KOPT-K1 (cell line): ENCODE data around the gene RAB12.

Experiments
- H3K27ac ChIP-seq: fragments of 200-600 bp; sonication (generic); 2 replicates; pipeline ENCODE4 v1.5.1; 2016; ENCODE audit warnings: antibody characterized with exemption, mild to moderate bottlenecking, low read depth, low read length; ENCODE audit not compliant: poor library complexity, severe bottlenecking
- H3K36me3 ChIP-seq: fragments of 200-600 bp; sonication (generic); 2 replicates; pipeline ENCODE4 v1.5.1; 2017; ENCODE audit warnings: antibody characterized with exemption, mild to moderate bottlenecking, low read length, moderate library complexity; ENCODE audit not compliant: insufficient read depth
- H3K9me3 ChIP-seq: fragments of 200-600 bp; sonication (generic); 2 replicates; pipeline ENCODE4 v1.5.1; 2017; ENCODE audit warnings: antibody characterized with exemption, low read length, mild to moderate bottlenecking; ENCODE audit not compliant: insufficient read depth, poor library complexity, severe bottlenecking

The RAB12 gene

GRCh38 chr18:8673256-8674209 lies 64.3 kb downstream of the RAB12 start:
- no peaks in the 10 kb centered on the region for H3K9me3 ChIP-seq
- no peak overlapping the region for H3K27ac ChIP-seq
- H3K36me3 ChIP-seq: no peaks in the 10 kb centered on the region

GRCh38 chr18:8675057-8675456 lies 65.8 kb downstream of the RAB12 start:
- no peaks in the 10 kb centered on the region for H3K36me3 ChIP-seq
- H3K27ac ChIP-seq: no peak overlapping the region
- H3K9me3 ChIP-seq: no peaks in the 10 kb centered on the region

DNA sequence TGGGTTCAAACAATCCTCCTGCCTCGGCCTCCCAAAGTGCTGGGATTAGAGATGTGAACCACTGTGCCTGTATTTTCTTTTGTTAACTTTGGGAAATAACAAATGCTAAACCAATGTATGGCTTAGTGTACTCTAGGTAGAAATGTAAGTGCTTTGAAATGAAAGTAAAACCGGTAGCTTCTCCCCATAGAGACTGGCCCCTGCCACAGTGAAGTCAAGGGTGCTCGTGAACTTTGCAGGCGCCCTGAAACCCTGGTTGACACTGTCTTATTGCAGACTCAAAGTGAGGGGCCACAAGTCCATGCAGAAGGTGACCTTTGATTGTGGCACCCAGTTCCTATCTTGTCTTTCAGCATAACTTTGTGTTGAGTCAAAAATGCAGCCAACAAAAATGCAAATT lies 72.0 kb downstream of the RAB12 start:
- no peak overlapping the region for H3K27ac ChIP-seq
- H3K9me3 ChIP-seq: no peaks in the 10 kb centered on the region
- no peaks in the 10 kb centered on the region for H3K36me3 ChIP-seq

GRCh38 chr18:8684577-8684976 lies 75.3 kb downstream of the RAB12 start:
- no peaks in the 10 kb centered on the region for H3K9me3 ChIP-seq
- no peak overlapping the region for H3K27ac ChIP-seq
- H3K36me3 ChIP-seq: no peaks in the 10 kb centered on the region

GRCh38 chr18:8685141-8685913 lies 76.1 kb downstream of the RAB12 start:
- H3K27ac ChIP-seq: no peak overlapping the region
- no peaks in the 10 kb centered on the region for H3K9me3 ChIP-seq
- H3K36me3 ChIP-seq: no peaks in the 10 kb centered on the region

- no peak overlapping the region for H3K27ac ChIP-seq
- H3K36me3 ChIP-seq: no peaks in the 10 kb centered on the region
- no peaks in the 10 kb centered on the region for H3K9me3 ChIP-seq
Observed at GRCh38 chr18:8685914-8686216, 76.6 kb downstream of the RAB12 start.

DNA sequence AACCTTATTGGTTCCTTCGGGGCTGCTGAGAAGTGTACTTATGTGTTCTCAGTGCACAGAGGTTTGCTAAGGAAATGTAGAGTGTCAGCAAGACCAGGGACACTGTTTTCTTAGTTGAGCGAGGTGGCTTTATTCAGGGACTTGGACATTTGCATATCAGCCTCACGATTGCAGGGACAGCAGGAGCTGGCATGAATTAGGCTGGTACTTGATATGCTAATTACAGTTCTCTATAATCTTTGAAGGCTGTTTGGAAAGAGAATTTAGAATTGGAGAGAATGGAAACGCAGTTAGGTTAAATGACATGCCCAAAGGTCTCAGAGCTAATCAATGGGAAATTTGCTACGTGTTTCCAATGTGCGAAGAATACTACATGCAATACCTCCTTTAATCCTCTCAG lies 77.4 kb downstream of the RAB12 start:
- Histone ChIP-seq H3K36me3 (no peaks in the 10 kb centered on the region), H3K27ac (no peak overlapping the region), H3K9me3 (no peaks in the 10 kb centered on the region)

- Histone ChIP-seq H3K36me3 (no peaks in the 10 kb centered on the region), H3K27ac (no peak overlapping the region), H3K9me3 (no peaks in the 10 kb centered on the region)
Observed at GRCh38 chr18:8688216-8688800, 79.1 kb downstream of the RAB12 start.

DNA sequence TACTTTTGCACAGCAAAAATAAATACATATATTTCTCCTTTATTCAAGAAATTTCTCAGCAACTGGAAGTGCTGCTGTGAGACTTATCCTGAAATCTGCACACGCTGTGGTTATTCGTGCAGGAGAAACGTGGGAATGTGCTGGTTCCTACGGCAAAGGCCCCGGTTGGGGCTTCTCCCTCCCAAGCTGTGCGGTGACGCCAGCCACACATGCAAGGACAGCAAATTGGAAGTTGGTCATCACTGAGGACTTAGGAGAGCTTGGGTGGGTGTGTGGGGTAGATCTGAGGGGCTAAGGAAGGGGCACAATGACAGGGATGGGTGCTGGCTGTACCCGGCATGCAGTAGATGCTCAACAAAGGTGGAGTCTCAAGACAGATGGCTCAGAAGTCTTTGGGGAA lies 79.6 kb downstream of the RAB12 start:
- no peaks in the 10 kb centered on the region for H3K9me3 ChIP-seq
- H3K27ac ChIP-seq: no peak overlapping the region

More for the DNA sequence above, 79.6 kb downstream of the RAB12 start:
- H3K36me3 ChIP-seq: no peaks in the 10 kb centered on the region
